Thyroid gland (tissue), 4 donors: Measurements from ENCODE around the gene UNC5C.

Source experiments
- CTCF ChIP-seq, 6 experiments: fragments of 200-600 bp in 3 of 6; fragments of 450-650 bp in 3 of 6; sonication (generic) in 3 of 6; IDR thresholded peaks; one replicate each; pipeline ENCODE4 v1.5.1; 2016 to 2019; ENCODE audit warnings: antibody characterized with exemption in 6 of 6, mild to moderate bottlenecking in 2 of 6, inconsistent platforms in 1 of 6, moderate library complexity in 1 of 6
- POLR2A ChIP-seq, 2 donors: fragments of 450-650 bp; IDR thresholded peaks; one replicate each; pipeline ENCODE4 v1.6.1; 2017; ENCODE audit warnings: antibody characterized with exemption in 2 of 2, mild to moderate bottlenecking in 2 of 2, moderate library complexity in 1 of 2

GRCh38 chr4:95510877-95511276, 37.9 kb downstream of the UNC5C start:
- TF ChIP-seq CTCF (IDR thresholded peaks at IDR 0.05) (no peak), POLR2A (IDR thresholded peaks at IDR 0.05) (no peak)
